Panc1 (cell line): Measurements from ENCODE around the gene POLR1G. TPM values are rescaled to one million over a fixed set of nuclear protein-coding genes. Genes with fewer than 3 reads are reported as not detected.

Experiments
- ATAC-seq: fragments of 200-7000 bp; cut with Tn5 transposase; 2 replicates; pipeline ENCODE4 v1.9.1; 2020; ENCODE audit warnings: mild to moderate bottlenecking, moderate library complexity
- BruUV-seq: library from RNA; stranded (reverse); fragments of 400-500 nt; replicated peaks from 2 replicates; lab custom pipeline; 2021; lab: Mats Ljungman, UMichigan
- CTCF ChIA-PET: fragments of 300-600 bp; sonication (Branson Sonifier 250); formaldehyde crosslinking; loops from one replicate; lab custom pipeline; 2022; ENCODE audit warnings: antibody characterized with exemption; lab: Charles Lee
- POLR2A ChIA-PET: fragments of 300-600 bp; sonication (Branson Sonifier 250); formaldehyde crosslinking; loops from one replicate; lab custom pipeline; 2022; ENCODE audit warnings: antibody characterized with exemption; lab: Charles Lee
- DNase-seq: peaks from one replicate; pipeline ENCODE4 v3.0.0-alpha.2; 2010; ENCODE audit warnings: low read depth, low spot score
- H3K27ac ChIP-seq: 2 replicates; pipeline ENCODE4 v1.5.1; 2011; ENCODE audit warnings: mild to moderate bottlenecking, low read length, inconsistent platforms
- H3K27me3 ChIP-seq: fragments of 200-500 bp; sonication (Bioruptor generic); 2 replicates; pipeline ENCODE4 v1.6.0; 2014; ENCODE audit warnings: low read length, inconsistent platforms; ENCODE audit not compliant: control insufficient read depth, insufficient read depth
- H3K36me3 ChIP-seq: fragments of 200-500 bp; sonication (Bioruptor generic); 2 replicates; pipeline ENCODE4 v1.5.1; 2014; ENCODE audit warnings: inconsistent platforms, mild to moderate bottlenecking, low read length, moderate library complexity; ENCODE audit not compliant: control insufficient read depth, insufficient read depth
- H3K4me1 ChIP-seq: 2 replicates; pipeline ENCODE4 v1.5.1; 2011; ENCODE audit warnings: inconsistent platforms, mild to moderate bottlenecking, low read length, moderate library complexity; ENCODE audit not compliant: control insufficient read depth, insufficient read depth
- H3K4me3 ChIP-seq, 2 experiments: 2 replicates each; pipeline ENCODE4 v1.5.1; 2011 to 2012; ENCODE audit warnings: low read depth in 2 of 2, low read length in 2 of 2, mild to moderate bottlenecking in 2 of 2, inconsistent platforms in 1 of 2, moderate library complexity in 1 of 2
- H3K9me3 ChIP-seq: fragments of 200-500 bp; sonication (Bioruptor generic); 2 replicates; pipeline ENCODE4 v1.5.1; 2014; ENCODE audit warnings: low read depth, mild to moderate bottlenecking, inconsistent platforms, low read length, moderate library complexity; ENCODE audit not compliant: control insufficient read depth, insufficient read depth
- CTCF ChIP-seq: fragments of 450-650 bp; IDR thresholded peaks from 2 replicates; pipeline ENCODE4 v1.5.1; 2017; ENCODE audit warnings: mild to moderate bottlenecking
- POLR2AphosphoS5 ChIP-seq: IDR thresholded peaks from 2 replicates; pipeline ENCODE4 v1.6.1; 2012; ENCODE audit warnings: mild to moderate bottlenecking, low read depth, low read length, moderate library complexity
- SIN3A ChIP-seq: IDR thresholded peaks from 2 replicates; pipeline ENCODE4 v1.6.1; 2012; ENCODE audit warnings: low read depth, mild to moderate bottlenecking, low read length, moderate library complexity, borderline replicate concordance; ENCODE audit not compliant: insufficient read depth
- TCF7L2 ChIP-seq: IDR thresholded peaks from 2 replicates; pipeline ENCODE4 v1.6.1; 2011; ENCODE audit warnings: mild to moderate bottlenecking, low read depth, low read length, inconsistent platforms
- in situ Hi-C: cut with HindIII; loops from 2 replicates; pipeline ENCODE4 v1.10.0; 2016; ENCODE audit warnings: low sequenced_read_pairs, low pct_unique_long_range_greater_than_20kb
- intact Hi-C: fragments of 100-400 bp; cut with micrococcal nuclease; formaldehyde crosslinking; loops from one replicate; pipeline ENCODE4 v1.10.0; 2022; ENCODE audit not compliant: unreplicated experiment
- total RNA-seq: library from RNA; stranded (reverse); gene quantifications from one replicate; pipeline ENCODE4 v1.2.1, GENCODE V29; 2021; ENCODE audit not compliant: unreplicated experiment
- TF ChIP-seq, protein P1 (sequence below), 2 experiments: IDR thresholded peaks; 2 replicates each; pipeline ENCODE4 v1.6.1; 2011 to 2012; ENCODE audit warnings: low read depth in 2 of 2, control low read depth in 1 of 2, low read length in 1 of 2, mild to moderate bottlenecking in 1 of 2, moderate library complexity in 1 of 2; ENCODE audit not compliant: insufficient read depth in 1 of 2

Gene POLR1G
- total RNA-seq, 1 experiment from 2014 or later = 27.8 TPM

- ATAC-seq (peak; percentile 35), DNase-seq (no peak)
- no peaks in the 10 kb centered on the region for H3K9me3 ChIP-seq
- BruUV-seq = TSS peak; percentile 65
- H3K4me1 ChIP-seq = peaks cover 14% of the 10 kb centered on the region
- no peaks in the 10 kb centered on the region for H3K27me3 ChIP-seq
- intact Hi-C loops = no loop called here
- ChIA-PET CTCF (interaction anchor here (0.5 kb wide), 1 partner anchor 81 kb away, joined by 6 read pairs; no protein-coding TSS in a partner anchor), POLR2A (interaction anchor here (0.6 to 1.2 kb wide), 3 partner anchors 21 to 63 kb away, joined by 4 to 20 read pairs (median 5); no protein-coding TSS in a partner anchor)
- in situ Hi-C loops = no loop called here
- H3K36me3 ChIP-seq = peaks cover 4% of the 10 kb centered on the region; the same call in 1 of the 2 replicates
- TF ChIP-seq CTCF (peak; percentile 82), POLR2AphosphoS5 (no peak)
- H3K4me3 ChIP-seq = peak overlapping the region; percentile 94 to 96
- peak overlapping the region; percentile 90 for H3K27ac ChIP-seq
Measured at GRCh38 chr19:45403781-45404556, 2.5 kb upstream of the POLR1G start.

DNA sequence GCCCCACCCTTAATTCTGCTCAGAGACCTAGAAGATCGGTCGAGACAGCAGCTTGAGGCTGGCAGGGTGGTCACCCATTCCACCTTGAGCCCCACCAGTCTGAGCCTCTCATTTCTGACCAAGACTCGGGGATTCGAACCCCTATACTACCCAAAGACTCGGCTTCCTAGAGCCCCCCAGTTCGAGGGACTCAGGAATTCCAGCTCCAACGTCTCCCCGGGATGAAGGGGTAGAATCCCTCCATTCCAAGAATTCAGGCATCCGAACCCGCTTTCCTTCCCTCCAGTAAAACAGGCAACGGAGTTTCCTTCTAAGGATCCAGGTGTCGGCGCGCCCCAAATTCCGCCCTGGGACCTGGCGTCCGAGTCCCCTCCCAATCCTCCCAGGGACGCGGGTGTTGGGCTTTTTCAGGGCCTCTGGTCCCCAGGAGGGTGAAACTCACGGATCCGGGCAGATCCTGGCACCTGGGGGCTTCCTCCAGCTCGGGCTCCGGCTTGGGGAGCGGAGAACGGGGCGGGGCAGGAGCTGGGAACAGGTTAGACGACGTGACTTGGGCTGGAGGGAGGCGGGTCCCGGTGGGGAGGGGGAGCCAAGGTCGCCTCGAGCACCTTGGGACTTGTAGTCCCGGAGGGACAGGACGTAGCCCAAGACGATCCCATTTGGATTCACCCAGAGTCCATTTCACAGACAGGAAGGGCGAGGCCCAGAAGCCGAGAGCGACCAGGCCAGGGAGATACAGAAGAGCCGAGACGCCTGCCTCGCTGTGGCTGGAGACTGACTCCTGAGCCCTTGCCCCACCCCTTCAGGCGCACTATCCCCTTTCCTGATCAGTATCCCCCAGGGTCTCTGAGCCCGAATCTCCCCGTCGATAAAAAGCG lies 1.6 kb upstream of the POLR1G start, which contains the start of gene PPP1R13L:
TSS of gene PPP1R13L (minus strand) at position 513 of the 878 bp plus-strand sequence. CDS start 6,751 bp downstream, outside the sequence.
- ATAC-seq = peak; percentile 77
- DNase-seq = peak; percentile 69
- no TSS peak for BruUV-seq
- no peaks in the 10 kb centered on the region for H3K9me3 ChIP-seq
- in situ Hi-C loops = no loop called here
- H3K4me3 ChIP-seq = peak within 1 kb of the TSS; percentile 94 to 96
- ChIA-PET CTCF (no interaction called here), POLR2A (interaction anchor here (1.0 to 1.2 kb wide), 2 partner anchors 37 to 62 kb away, joined by 4 to 5 read pairs; no protein-coding TSS in a partner anchor)
- TF ChIP-seq, protein P1, sequence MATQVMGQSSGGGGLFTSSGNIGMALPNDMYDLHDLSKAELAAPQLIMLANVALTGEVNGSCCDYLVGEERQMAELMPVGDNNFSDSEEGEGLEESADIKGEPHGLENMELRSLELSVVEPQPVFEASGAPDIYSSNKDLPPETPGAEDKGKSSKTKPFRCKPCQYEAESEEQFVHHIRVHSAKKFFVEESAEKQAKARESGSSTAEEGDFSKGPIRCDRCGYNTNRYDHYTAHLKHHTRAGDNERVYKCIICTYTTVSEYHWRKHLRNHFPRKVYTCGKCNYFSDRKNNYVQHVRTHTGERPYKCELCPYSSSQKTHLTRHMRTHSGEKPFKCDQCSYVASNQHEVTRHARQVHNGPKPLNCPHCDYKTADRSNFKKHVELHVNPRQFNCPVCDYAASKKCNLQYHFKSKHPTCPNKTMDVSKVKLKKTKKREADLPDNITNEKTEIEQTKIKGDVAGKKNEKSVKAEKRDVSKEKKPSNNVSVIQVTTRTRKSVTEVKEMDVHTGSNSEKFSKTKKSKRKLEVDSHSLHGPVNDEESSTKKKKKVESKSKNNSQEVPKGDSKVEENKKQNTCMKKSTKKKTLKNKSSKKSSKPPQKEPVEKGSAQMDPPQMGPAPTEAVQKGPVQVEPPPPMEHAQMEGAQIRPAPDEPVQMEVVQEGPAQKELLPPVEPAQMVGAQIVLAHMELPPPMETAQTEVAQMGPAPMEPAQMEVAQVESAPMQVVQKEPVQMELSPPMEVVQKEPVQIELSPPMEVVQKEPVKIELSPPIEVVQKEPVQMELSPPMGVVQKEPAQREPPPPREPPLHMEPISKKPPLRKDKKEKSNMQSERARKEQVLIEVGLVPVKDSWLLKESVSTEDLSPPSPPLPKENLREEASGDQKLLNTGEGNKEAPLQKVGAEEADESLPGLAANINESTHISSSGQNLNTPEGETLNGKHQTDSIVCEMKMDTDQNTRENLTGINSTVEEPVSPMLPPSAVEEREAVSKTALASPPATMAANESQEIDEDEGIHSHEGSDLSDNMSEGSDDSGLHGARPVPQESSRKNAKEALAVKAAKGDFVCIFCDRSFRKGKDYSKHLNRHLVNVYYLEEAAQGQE (IDR thresholded peaks at IDR 0.05; ENCODE audit: insufficient read depth in 1 of 2, low read depth in 2 of 2, low read length in 1 of 2) = no peak
- no peak for TF ChIP-seq POLR2AphosphoS5
- 0 out of 2 replicates have a peak, but pooled peaks have one; percentile 26 for TF ChIP-seq SIN3A
- peak; percentile 81; the same call in 1 of the 2 replicates for TF ChIP-seq TCF7L2
- TF ChIP-seq CTCF = no peak
- peaks cover 14% of the 10 kb centered on the region for H3K4me1 ChIP-seq
- no peaks in the 10 kb centered on the region for H3K27me3 ChIP-seq
- H3K27ac ChIP-seq = peak within 1 kb of the TSS; percentile 90
- H3K36me3 ChIP-seq = peaks cover 4% of the 10 kb centered on the region; the same call in 1 of the 2 replicates
- intact Hi-C loops = no loop called here
